Measurements from ENCODE around the gene PSMD5. TPM values are rescaled to one million over a fixed set of nuclear protein-coding genes. Genes with fewer than 3 reads are reported as not detected.

The PSMD5 gene
- total RNA-seq (2014; rRNA removed; shearing (Covaris generic)) = 15.0 and 15.9 TPM in 2 replicates

DNA sequence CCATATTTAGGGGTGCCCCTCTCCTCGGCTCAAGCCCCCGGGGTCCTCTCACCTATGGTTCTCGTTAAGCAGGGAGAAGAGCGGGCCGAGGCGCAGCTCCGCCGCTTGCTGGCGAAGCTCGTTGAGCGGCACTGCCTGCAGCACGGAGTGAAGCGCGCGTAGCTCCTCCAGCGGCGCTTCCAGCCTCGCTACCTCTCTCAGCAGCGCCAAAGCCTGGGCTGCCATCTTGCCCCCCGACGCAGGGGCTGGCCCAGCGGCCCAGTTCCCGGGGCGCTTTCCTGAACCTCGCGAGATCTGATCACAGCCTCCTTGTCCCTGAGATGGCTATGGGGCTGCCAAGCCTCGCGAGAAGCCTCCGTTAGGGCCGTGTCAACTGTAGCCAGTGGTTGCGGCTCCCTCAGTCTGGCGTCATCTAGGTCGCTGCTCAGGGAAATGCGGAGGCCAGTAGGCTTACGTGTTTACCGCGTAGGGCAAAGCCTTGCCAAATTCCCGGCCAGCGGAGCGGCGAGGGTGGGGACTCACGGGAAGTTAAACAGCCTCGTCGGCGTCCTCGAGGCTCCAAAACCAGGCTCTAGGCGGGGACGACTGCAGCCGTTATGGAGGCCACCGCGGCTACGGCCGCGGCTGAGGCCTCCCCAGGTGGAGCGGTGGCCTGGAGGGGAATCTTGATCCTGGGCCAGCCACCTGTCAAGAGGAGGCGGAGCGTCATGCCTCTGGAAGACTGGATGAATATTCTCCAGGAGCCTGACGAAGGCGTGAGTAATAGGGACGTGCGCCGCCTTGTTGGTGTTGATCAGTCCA, at the start of gene PSMD5:
TSS of gene PSMD5 (minus strand) at position 238 of the 801 bp plus-strand sequence. CDS start at position 225, 13 bp downstream.

GRCh38 chr9:120876842-120877240, 34.1 kb upstream of the PSMD5 start, which contains the start of gene PHF19:
Gene PHF19, minus strand, starts transcription at chr9:120877188. Its CDS starts 2,447 bp downstream, at chr9:120874741.

GRCh38 chr9:120792898-120793765, 49.6 kb downstream of the PSMD5 start, which contains the start of gene FBXW2:
Gene FBXW2, minus strand, starts transcription at chr9:120793416. Its CDS starts 5,158 bp downstream, at chr9:120788258.

Other genes with a start within 250 kb of the PSMD5 start
- 3.2 and 4.0 TPM in 2 replicates for gene MEGF9, start 128.5 kb downstream of the PSMD5 start, total RNA-seq (2014; rRNA removed; shearing (Covaris generic))
- gene FBXW2, start 49.5 kb downstream of the PSMD5 start, total RNA-seq (2014; rRNA removed; shearing (Covaris generic)) = 42.1 and 51.6 TPM in 2 replicates
- gene PHF19, start 34.3 kb upstream of the PSMD5 start, total RNA-seq (2014; rRNA removed; shearing (Covaris generic)) = 96.0 and 98.5 TPM in 2 replicates
- gene TRAF1, start 83.9 kb upstream of the PSMD5 start, total RNA-seq (2014; rRNA removed; shearing (Covaris generic)) = 7.8 and 7.9 TPM in 2 replicates
- 0.38 and 1.0 TPM in 2 replicates for gene C5, start 207.4 kb upstream of the PSMD5 start, total RNA-seq (2014; rRNA removed; shearing (Covaris generic))
- 23.6 and 26.1 TPM in 2 replicates for gene CNTRL, start 232.0 kb upstream of the PSMD5 start, total RNA-seq (2014; rRNA removed; shearing (Covaris generic))

All from A375 (cell line).